ENCODE measurements around the gene ARID1B. TPM values are rescaled to one million over a fixed set of nuclear protein-coding genes. Genes with fewer than 3 reads are reported as not detected.

ARID1B gene
- total RNA-seq, 2 donors from 2014 or later: 62.9 to 71.6 TPM

DNA sequence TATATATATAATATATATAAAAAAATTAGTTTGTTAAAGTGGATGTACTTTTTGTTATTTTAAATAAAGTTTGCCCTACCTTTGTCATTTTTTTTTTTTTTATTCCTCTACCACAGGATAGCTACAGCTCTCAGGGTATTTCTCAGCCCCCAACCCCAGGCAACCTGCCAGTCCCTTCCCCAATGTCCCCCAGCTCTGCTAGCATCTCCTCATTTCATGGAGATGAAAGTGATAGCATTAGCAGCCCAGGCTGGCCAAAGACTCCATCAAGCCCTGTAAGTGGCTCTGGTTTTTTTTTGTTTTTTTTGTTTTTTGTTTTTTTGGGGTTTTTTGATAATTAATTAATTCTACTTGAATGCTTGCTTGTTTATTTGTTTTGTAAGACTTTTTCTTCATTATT, 397.6 kb downstream of the ARID1B start:
- no peak for DNase-seq
- H3K27me3 Mint-ChIP-seq (ENCODE audit: low read depth): no peaks in the 10 kb centered on the region
- H3K36me3 Mint-ChIP-seq (ENCODE audit: insufficient read depth in 2 of 2): no peaks in the 10 kb centered on the region
- no peaks in the 10 kb centered on the region for H3K9me3 Mint-ChIP-seq
- no peak overlapping the region for H3K4me3 Mint-ChIP-seq
- no peak for ATAC-seq (replicated peaks in 1 of 2)
- H3K27ac Mint-ChIP-seq: no peak overlapping the region
- no peaks in the 10 kb centered on the region for H3K4me1 Mint-ChIP-seq (ENCODE audit: low read depth)

DNA sequence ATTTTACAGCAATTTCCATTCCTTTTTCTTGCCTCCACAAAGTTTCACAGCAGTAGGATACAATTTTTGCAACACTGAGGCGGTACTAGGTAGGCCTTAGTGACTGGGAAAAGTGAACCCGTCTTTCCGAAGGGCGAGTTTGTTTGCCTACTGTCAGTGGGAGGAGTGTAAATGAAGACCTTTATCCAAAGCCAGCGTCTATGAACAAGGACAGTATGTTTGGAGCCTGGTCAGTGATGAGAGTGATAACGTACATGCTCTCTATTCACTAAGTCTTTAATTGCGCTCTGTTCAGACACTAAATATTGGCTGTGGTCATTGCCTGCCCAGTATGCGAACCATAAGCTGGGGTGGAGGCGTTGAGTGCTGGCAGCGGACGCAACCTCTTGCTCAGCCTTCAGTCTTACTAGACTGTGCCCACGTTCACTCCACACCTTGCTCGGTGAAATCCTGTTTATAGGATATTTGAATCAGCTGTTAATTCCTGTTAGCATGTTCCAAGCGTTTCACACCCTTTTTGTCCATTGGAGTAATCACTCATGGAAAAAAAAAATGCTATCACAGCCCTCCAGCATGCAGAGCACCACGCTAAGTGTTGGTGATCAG, 400.7 kb downstream of the ARID1B start:
- no peak for DNase-seq
- Mint-ChIP-seq H3K9me3 (no peaks in the 10 kb centered on the region), H3K27me3 (ENCODE audit: low read depth) (no peaks in the 10 kb centered on the region), H3K4me3 (no peak overlapping the region), H3K27ac (no peak overlapping the region), H3K36me3 (ENCODE audit: insufficient read depth in 2 of 2) (peaks cover 0 to 2% of the 10 kb centered on the region in 2 donors), H3K4me1 (ENCODE audit: low read depth) (no peaks in the 10 kb centered on the region)
- no peak for ATAC-seq (replicated peaks in 1 of 2)

DNA sequence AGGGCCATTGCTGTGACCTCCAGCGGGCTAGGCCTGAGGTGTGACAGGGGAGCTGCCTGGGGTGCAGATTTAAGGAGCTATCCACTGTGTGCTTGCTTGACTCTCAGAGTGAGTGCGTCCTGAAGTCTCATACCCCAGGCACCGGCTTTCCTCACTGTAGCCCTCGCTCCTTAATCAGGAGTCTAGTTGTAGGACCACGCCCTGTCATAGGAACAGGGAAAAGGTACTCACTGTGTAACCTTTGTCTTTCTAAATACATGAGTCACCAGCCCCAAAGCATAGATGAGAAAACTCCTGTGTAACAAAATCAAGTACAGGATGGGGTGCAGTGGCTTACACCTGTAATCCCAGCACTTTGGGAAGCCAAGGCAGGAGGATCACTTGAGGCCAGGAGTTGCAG, 404.5 kb downstream of the ARID1B start:
- Mint-ChIP-seq H3K9me3 (no peaks in the 10 kb centered on the region), H3K4me3 (no peak overlapping the region), H3K27ac (no peak overlapping the region), H3K4me1 (ENCODE audit: low read depth) (no peaks in the 10 kb centered on the region), H3K27me3 (ENCODE audit: low read depth) (no peaks in the 10 kb centered on the region), H3K36me3 (ENCODE audit: insufficient read depth in 2 of 2) (peaks cover 0 to 7% of the 10 kb centered on the region in 2 donors)
- ATAC-seq (replicated peaks in 1 of 2) (no peak), DNase-seq (no peak)

DNA sequence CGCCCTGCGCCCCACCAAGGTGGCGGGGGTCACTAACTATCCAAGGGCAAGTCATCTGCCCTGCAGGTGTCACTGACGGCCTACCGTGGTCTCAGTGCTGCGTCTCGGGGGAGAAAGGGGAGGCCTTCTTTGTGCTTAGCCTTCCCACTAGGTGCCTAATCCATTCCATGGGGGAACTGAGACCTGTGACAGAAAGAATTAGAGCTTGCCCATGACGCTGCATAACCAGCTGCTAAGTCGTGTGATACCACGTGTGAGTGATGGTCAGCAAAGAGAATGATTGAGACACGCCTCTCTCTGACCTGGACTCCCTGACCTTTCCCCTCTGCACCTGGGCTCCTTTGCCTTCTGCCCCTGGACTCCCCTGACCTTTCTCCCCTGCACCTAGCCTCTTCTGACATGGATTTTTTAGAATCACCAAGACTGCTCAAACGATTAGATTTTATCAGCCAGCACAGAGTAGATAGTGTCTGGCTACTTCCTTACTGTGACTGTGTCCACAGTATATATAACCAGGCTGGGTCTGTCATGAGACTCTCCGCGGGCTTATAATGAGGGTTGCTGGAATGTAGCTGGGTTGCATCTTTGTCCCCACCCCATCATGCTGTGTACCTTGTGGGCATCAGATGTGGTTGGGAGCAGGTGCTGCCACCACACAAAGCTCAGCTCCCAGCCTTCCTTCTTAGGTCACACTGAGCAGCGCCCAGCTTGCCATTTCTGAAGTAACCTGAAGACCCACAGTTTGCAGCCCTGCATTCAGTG, 405.5 kb downstream of the ARID1B start:
- DNase-seq (no peak), ATAC-seq (replicated peaks in 1 of 2) (peak in 1 of 2 donors; percentile 15)
- Mint-ChIP-seq H3K27me3 (ENCODE audit: low read depth) (no peaks in the 10 kb centered on the region), H3K27ac (peak overlapping the region; percentile 10), H3K9me3 (no peaks in the 10 kb centered on the region), H3K4me1 (ENCODE audit: low read depth) (peaks cover 6% of the 10 kb centered on the region), H3K36me3 (ENCODE audit: insufficient read depth in 2 of 2) (peaks cover 0 to 7% of the 10 kb centered on the region in 2 donors), H3K4me3 (no peak overlapping the region)

DNA sequence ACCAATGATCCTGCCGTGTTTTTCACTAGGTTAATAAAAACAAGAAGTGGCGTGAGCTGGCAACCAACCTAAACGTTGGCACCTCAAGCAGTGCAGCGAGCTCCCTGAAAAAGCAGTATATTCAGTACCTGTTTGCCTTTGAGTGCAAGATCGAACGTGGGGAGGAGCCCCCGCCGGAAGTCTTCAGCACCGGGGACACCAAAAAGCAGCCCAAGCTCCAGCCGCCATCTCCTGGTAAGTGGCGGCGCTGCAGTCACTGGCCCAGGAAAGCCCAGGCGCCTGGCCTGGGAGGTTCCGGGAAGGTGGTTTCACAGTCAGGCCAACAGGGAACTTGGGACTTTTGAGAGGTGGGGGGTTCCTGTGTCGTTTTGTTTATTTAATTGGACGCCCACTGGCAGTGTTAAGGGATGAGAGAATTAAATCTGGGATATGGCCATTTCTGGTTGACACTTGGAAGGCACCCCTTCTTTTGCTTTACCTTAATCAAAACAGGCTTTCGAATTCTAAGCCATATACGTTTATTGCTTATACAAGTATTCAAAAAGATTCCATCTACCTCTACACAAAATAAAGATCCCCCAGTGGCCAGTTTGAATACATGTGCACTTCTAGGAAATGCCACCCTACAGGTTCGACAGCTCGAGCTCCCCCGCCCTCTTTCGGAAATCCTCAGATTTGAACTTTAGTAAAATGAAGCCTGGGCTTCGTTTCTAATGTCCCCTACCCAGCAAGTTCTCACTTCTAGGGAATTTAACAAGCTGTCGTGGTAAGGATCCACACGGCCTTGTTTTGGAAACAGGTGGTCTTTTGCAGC, 407.2 kb downstream of the ARID1B start:
- Mint-ChIP-seq H3K4me1 (ENCODE audit: low read depth) (peaks cover 6% of the 10 kb centered on the region), H3K36me3 (ENCODE audit: insufficient read depth in 2 of 2) (peaks cover 0 to 7% of the 10 kb centered on the region in 2 donors), H3K4me3 (no peak overlapping the region), H3K27ac (no peak overlapping the region), H3K27me3 (ENCODE audit: low read depth) (no peaks in the 10 kb centered on the region), H3K9me3 (no peaks in the 10 kb centered on the region)
- DNase-seq (peak; percentile 57 to 69), ATAC-seq (replicated peaks in 1 of 2) (peak; percentile 70 to 82)

DNA sequence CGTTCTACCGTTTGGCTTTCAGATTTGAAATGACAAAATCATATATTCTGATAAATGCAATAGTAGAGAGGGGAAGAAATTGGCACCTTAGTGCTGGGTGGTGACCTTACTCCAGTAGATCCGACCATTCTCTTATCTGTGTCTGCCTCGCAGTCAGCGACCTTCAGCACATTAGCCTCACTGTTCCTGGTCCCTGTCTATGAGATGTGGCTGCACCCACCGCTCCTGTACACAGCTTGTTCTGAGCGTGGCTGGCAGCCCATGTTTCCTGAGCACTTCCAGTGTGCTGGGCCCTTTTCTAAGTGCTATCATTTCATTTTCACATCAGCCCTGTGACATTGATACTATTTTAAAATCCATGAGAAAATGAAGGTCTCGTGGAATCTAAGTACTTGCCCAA, 408.0 kb downstream of the ARID1B start:
- DNase-seq (no peak), ATAC-seq (replicated peaks in 1 of 2) (no peak)
- Mint-ChIP-seq H3K9me3 (no peaks in the 10 kb centered on the region), H3K27ac (no peak overlapping the region), H3K27me3 (ENCODE audit: low read depth) (no peaks in the 10 kb centered on the region), H3K4me3 (no peak overlapping the region), H3K36me3 (ENCODE audit: insufficient read depth in 2 of 2) (peaks cover 2 to 7% of the 10 kb centered on the region in 2 donors), H3K4me1 (ENCODE audit: low read depth) (peaks cover 6% of the 10 kb centered on the region)

DNA sequence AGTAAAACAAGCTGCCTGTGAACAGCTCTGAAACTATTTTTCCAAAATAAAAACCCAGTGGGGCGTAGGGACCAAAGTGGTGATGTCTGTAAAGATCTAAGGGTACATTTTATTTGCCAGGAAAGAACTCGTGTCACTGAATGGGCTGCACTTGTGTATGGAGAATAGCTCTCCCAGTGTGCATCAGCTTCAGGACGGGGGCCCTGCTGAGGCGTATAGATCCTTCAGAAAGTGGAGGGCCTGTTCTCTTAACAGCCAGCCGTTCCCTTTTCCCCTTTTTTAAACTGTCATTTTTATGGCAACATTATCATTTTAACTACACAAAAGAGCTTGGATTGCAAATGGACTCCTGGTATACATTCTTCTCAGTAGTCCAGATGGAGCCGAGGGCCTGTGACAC, 408.8 kb downstream of the ARID1B start:
- Mint-ChIP-seq H3K4me1 (ENCODE audit: low read depth) (peaks cover 6% of the 10 kb centered on the region), H3K9me3 (no peaks in the 10 kb centered on the region), H3K27me3 (ENCODE audit: low read depth) (no peaks in the 10 kb centered on the region), H3K36me3 (ENCODE audit: insufficient read depth in 2 of 2) (peaks cover 6 to 13% of the 10 kb centered on the region in 2 donors), H3K27ac (no peak overlapping the region), H3K4me3 (no peak overlapping the region)
- ATAC-seq (replicated peaks in 1 of 2) (no peak), DNase-seq (no peak)

DNA sequence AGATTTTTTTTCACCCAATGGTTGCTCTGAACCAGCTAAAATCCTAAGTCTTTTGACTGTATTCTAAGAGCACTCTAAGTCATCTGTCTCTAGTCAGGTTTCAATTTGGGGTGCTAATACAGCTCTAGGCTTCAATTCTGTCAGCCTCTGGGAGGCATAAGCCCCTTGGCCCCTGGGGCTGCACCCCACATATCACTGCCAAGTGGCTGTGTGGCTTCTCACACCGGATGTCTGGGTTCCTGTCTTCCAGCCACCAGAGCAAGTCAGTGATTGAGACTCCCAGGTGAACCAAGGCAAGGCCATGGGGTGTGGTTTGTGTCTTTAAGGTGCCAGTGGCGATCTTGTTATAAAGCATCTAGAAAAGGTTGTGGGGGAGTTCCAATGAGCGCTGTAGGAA, 409.6 kb downstream of the ARID1B start:
- H3K27me3 Mint-ChIP-seq (ENCODE audit: low read depth): no peaks in the 10 kb centered on the region
- H3K27ac Mint-ChIP-seq: peak overlapping the region; percentile 48
- ATAC-seq (replicated peaks in 1 of 2): no peak
- H3K4me1 Mint-ChIP-seq (ENCODE audit: low read depth): peaks cover 6% of the 10 kb centered on the region
- H3K9me3 Mint-ChIP-seq: no peaks in the 10 kb centered on the region
- H3K36me3 Mint-ChIP-seq (ENCODE audit: insufficient read depth in 2 of 2): peaks cover 6 to 16% of the 10 kb centered on the region in 2 donors
- no peak for DNase-seq
- no peak overlapping the region for H3K4me3 Mint-ChIP-seq

DNA sequence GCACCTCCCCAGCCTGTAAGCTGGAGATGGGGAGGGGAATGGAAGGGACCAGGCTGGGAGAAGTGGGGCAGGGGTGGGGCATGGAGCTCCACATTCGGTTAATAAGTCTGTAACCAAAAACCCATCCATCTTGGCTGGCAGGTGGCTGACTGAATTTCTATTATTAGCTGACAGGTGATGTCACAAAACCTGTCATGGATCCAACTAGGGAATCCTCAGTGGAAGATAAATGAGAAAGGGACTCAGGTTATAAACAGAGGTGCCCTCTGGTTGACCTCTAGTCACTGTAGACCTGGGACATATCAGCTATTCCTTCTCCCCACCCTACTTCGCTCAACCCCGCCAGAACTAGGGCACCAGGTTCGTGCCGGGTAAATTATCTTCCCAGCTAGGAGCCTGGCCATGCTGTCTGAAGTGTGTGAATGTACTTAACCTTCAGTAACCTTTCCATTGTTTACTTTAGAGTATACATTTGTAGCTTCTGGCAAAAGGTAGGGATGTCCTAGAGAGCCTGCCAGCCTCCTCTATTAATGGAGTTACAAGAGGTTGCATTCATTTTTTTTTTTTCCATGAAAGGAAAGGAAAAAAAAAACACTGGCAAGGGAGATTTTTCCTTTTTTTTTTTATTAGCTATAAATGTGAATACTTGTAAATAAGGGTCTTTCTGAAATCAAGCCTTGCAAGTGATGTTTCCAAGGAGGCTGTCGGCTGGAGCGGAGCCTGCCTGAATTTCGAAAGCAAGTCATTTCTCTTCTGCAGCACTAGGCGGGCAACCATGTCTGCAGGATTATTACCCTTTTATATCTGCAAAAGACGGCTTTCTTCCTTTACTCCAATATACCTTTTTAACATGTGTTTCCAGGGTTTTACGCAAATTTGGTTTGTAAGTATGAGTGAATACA, 410.3 kb downstream of the ARID1B start:
- peak overlapping the region; percentile 48 for H3K27ac Mint-ChIP-seq

DNA sequence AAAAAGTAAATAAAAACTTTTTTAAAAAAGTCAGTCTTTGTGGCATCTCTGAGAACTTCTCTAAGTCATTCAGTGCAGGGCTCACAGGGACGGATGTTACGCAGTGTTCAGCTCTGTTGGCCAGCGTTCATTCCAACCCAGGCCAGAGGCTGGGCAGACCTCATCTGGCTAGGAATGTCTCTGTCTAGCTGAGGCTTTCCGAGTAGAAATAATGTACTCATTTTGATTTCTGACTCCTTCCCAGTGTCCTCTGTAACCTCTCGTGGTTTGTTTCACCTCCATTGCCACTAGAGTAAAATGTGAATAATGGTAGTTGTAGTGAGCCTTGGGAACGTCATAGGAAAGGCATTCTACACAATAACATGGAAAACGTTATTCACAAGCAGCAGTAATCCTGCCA, 411.0 kb downstream of the ARID1B start:
- DNase-seq: no peak
- H3K4me3 Mint-ChIP-seq: no peak overlapping the region
- H3K27ac Mint-ChIP-seq: no peak overlapping the region
- H3K4me1 Mint-ChIP-seq (ENCODE audit: low read depth): peaks cover 12% of the 10 kb centered on the region
- ATAC-seq (replicated peaks in 1 of 2): no peak
- peaks cover 6 to 16% of the 10 kb centered on the region in 2 donors for H3K36me3 Mint-ChIP-seq (ENCODE audit: insufficient read depth in 2 of 2)
- H3K27me3 Mint-ChIP-seq (ENCODE audit: low read depth): no peaks in the 10 kb centered on the region
- H3K9me3 Mint-ChIP-seq: no peaks in the 10 kb centered on the region

More for the DNA sequence above, 410.3 kb downstream of the ARID1B start:
- Mint-ChIP-seq H3K27me3 (ENCODE audit: low read depth) (no peaks in the 10 kb centered on the region), H3K36me3 (ENCODE audit: insufficient read depth in 2 of 2) (peaks cover 6 to 16% of the 10 kb centered on the region in 2 donors), H3K9me3 (no peaks in the 10 kb centered on the region), H3K4me3 (no peak overlapping the region), H3K4me1 (ENCODE audit: low read depth) (peaks cover 6% of the 10 kb centered on the region)
- no peak for ATAC-seq (replicated peaks in 1 of 2)
- DNase-seq: no peak

DNA sequence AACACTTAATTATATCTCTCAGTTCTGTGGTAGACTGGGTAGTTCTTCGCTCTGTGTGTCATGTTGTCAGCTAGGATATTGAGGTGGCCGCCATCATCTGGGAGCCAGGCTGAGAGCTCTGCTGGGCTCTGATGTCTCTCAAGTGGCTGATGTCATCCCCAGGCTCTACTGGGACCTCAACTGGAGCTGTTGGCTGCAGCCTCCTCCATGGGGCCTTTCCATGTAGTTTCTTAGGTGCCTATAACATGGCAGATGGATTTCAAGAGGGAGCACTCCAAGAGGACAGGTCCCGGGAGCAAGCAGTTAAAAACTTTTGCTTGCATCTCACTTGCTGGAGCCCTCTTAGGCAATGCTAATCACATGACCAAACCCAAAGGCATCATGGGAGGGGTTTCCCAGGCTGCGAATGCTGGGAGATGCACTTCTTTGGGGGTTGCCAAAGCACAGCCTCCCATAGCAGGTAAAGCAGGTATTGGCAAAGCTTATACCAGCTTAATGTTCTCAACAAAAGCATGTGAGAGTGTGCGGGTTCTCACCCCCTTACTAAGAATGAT, 416.3 kb downstream of the ARID1B start:
- peaks cover 6 to 15% of the 10 kb centered on the region in 2 donors for H3K36me3 Mint-ChIP-seq (ENCODE audit: insufficient read depth in 2 of 2)
- DNase-seq (no peak), ATAC-seq (replicated peaks in 1 of 2) (no peak)
- no peaks in the 10 kb centered on the region for H3K9me3 Mint-ChIP-seq
- H3K4me1 Mint-ChIP-seq (ENCODE audit: low read depth): peaks cover 16% of the 10 kb centered on the region
- H3K4me3 Mint-ChIP-seq: no peak overlapping the region
- H3K27ac Mint-ChIP-seq: no peak overlapping the region
- H3K27me3 Mint-ChIP-seq (ENCODE audit: low read depth): no peaks in the 10 kb centered on the region

DNA sequence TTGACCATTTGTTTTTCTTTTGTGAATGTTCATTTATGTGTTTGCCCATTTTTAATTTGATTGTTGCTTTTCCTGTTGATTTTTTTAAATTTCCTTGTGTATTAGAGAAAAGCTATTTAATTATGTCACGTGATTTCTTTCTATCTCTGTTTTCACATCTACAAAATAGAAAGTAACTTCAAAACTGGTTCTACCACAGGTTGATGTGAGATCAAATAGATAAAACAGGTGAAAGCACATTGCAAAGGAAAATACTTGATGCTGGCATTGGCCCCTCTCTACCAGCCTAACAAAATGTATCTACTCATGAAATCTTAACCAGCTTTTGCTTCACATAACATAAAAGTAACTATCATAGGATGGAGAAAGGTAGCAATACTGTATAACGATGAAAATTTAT, 416.9 kb downstream of the ARID1B start:
- H3K36me3 Mint-ChIP-seq (ENCODE audit: insufficient read depth in 2 of 2): peaks cover 6 to 15% of the 10 kb centered on the region in 2 donors
- no peaks in the 10 kb centered on the region for H3K9me3 Mint-ChIP-seq
- ATAC-seq (replicated peaks in 1 of 2) (no peak), DNase-seq (no peak)
- H3K4me1 Mint-ChIP-seq (ENCODE audit: low read depth): peaks cover 16% of the 10 kb centered on the region
- no peak overlapping the region for H3K4me3 Mint-ChIP-seq
- no peaks in the 10 kb centered on the region for H3K27me3 Mint-ChIP-seq (ENCODE audit: low read depth)
- no peak overlapping the region for H3K27ac Mint-ChIP-seq
